Fibroblast of the aortic adventitia (primary cell): ENCODE measurements around the gene IRF4. TPM values are rescaled to one million over a fixed set of nuclear protein-coding genes. Genes with fewer than 3 reads are reported as not detected.

ENCODE experiments used
- DNase-seq: peaks from one replicate; pipeline ENCODE4 v3.0.0-alpha.2; 2010; ENCODE audit warnings: low read depth
- H3K4me3 ChIP-seq: 2 replicates; pipeline ENCODE4 v1.5.1; 2011; ENCODE audit warnings: low read depth, mild to moderate bottlenecking, control low read depth, low read length, moderate library complexity
- total RNA-seq: library from RNA; depleted of rRNA; stranded (reverse); fragments of >200 nt; gene quantifications from 2 replicates; pipeline ENCODE4 v1.2.3, GENCODE V29; 2012; ENCODE audit warnings: low replicate concordance
- TF ChIP-seq, protein P1 (sequence below): IDR thresholded peaks from 2 replicates; pipeline ENCODE4 v1.5.1; 2011; ENCODE audit warnings: mild to moderate bottlenecking, low read length, control low read depth, inconsistent platforms; ENCODE audit not compliant: insufficient read depth

The IRF4 gene
- total RNA-seq: 2.3 TPM in 1 of 2 replicates, not detected in the other

DNA sequence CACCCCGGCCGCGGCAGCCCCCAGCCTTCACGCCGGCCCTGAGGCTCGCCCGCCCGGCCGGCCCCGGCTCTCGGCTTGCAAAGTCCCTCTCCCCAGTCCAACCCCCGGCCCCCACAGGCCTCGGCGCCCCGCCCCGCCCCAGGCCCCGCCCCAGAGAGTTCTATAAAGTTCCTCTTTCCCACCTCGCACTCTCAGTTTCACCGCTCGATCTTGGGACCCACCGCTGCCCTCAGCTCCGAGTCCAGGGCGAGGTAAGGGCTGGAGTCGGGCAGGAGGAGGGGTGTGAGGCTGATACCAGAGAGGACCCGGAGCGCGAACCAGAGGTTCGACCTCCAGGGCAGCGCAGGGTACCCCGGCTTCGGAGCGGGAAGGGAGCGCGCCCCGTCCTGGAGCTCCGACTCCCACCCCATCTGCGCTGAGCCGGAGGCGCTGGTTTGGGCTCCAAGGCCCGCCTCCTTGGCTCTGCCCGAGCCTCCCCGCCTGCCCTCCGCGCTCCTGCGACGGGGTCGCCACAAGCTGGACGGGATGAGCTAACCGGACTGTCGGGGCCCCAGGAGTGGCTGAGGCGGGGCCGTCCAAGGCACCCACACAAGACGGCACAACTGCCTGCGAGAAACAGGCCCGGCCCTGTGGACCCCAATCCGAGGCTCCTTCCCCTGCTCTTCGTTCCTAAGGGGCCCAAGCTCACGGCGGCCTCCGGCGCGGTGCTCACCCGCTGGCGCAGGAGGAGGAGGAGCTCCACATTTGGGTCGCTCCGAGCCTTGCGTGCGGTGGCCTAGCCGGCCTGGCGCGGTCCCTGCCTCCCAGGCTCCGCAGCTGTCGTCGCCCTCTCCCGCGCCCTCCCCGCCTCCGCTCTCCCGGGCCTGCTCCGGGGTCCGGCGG is at the start of gene IRF4:
Gene IRF4 (plus strand): TSS at position 194 of the 882 bp plus-strand sequence. CDS start 1,401 bp downstream, outside the sequence.
- H3K4me3 ChIP-seq: peak within 1 kb of the TSS; percentile 44
- no peak for DNase-seq
- TF ChIP-seq, protein P1, sequence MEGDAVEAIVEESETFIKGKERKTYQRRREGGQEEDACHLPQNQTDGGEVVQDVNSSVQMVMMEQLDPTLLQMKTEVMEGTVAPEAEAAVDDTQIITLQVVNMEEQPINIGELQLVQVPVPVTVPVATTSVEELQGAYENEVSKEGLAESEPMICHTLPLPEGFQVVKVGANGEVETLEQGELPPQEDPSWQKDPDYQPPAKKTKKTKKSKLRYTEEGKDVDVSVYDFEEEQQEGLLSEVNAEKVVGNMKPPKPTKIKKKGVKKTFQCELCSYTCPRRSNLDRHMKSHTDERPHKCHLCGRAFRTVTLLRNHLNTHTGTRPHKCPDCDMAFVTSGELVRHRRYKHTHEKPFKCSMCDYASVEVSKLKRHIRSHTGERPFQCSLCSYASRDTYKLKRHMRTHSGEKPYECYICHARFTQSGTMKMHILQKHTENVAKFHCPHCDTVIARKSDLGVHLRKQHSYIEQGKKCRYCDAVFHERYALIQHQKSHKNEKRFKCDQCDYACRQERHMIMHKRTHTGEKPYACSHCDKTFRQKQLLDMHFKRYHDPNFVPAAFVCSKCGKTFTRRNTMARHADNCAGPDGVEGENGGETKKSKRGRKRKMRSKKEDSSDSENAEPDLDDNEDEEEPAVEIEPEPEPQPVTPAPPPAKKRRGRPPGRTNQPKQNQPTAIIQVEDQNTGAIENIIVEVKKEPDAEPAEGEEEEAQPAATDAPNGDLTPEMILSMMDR: no peak

GRCh38 chr6:341914-342831 is 49.4 kb upstream of the IRF4 start:
- TF ChIP-seq, protein P1: no peak
- H3K4me3 ChIP-seq: no peak overlapping the region
- DNase-seq: no peak

- no peak for DNase-seq
- TF ChIP-seq, protein P1: no peak
- H3K4me3 ChIP-seq: no peak overlapping the region
Measured at GRCh38 chr6:342832-343179, 48.7 kb upstream of the IRF4 start.

GRCh38 chr6:343226-343935 is 48.2 kb upstream of the IRF4 start:
- TF ChIP-seq, protein P1: no peak
- DNase-seq: no peak
- H3K4me3 ChIP-seq: no peak overlapping the region

GRCh38 chr6:343960-344815 is 47.4 kb upstream of the IRF4 start:
- no peak overlapping the region for H3K4me3 ChIP-seq
- TF ChIP-seq, protein P1: no peak
- DNase-seq: no peak

- no peak overlapping the region for H3K4me3 ChIP-seq
- TF ChIP-seq, protein P1: no peak
- DNase-seq: no peak
Measured at GRCh38 chr6:344816-345340, 46.7 kb upstream of the IRF4 start.
